HEK293T (cell line): ENCODE measurements around the gene HBE1.
"Not testable (repeated sequence)": the region's sequence is repeated elsewhere in the genome, so short reads cannot be mapped to it uniquely, and the experiment has no call there.

Source experiments
- CTCF ChIA-PET: fragments of 350-600 bp; formaldehyde crosslinking; extraction: SDS; loops from one replicate; lab custom pipeline; 2021; ENCODE audit warnings: antibody characterized with exemption, inconsistent platforms; lab: Yijun Ruan, JAX
- POLR2A ChIA-PET: fragments of 350-600 bp; formaldehyde crosslinking; extraction: SDS; loops from one replicate; lab custom pipeline; 2020; ENCODE audit warnings: antibody characterized with exemption, inconsistent platforms; lab: Yijun Ruan, JAX
- DNase-seq: peaks from one replicate; pipeline ENCODE4 v3.0.0; 2012; ENCODE audit warnings: mixed read lengths; ENCODE audit errors: extremely low spot score
- ARNT ChIP-seq: fragments of 450-650 bp; IDR thresholded peaks from 2 replicates; pipeline ENCODE4 v1.6.1; 2017; ENCODE audit warnings: mild to moderate bottlenecking
- BHLHE40 ChIP-seq: fragments of 450-650 bp; IDR thresholded peaks from 2 replicates; pipeline ENCODE4 v1.6.1; 2016; ENCODE audit warnings: mild to moderate bottlenecking, moderate library complexity, borderline replicate concordance
- CTBP1 ChIP-seq: fragments of 450-650 bp; IDR thresholded peaks from 2 replicates; pipeline ENCODE4 v1.6.1; 2016; ENCODE audit warnings: borderline replicate concordance
- ELF4 ChIP-seq: fragments of 450-650 bp; IDR thresholded peaks from 2 replicates; pipeline ENCODE4 v1.6.1; 2017; ENCODE audit warnings: antibody characterized with exemption
- FOXA1 ChIP-seq: fragments of 450-650 bp; IDR thresholded peaks from 2 replicates; pipeline ENCODE4 v1.6.1; 2016; ENCODE audit warnings: mild to moderate bottlenecking
- FOXK2 ChIP-seq: fragments of 450-650 bp; IDR thresholded peaks from 2 replicates; pipeline ENCODE4 v1.6.1; 2016; ENCODE audit warnings: mild to moderate bottlenecking
- FOXM1 ChIP-seq: fragments of 450-650 bp; IDR thresholded peaks from 2 replicates; pipeline ENCODE4 v1.6.1; 2017; ENCODE audit warnings: mild to moderate bottlenecking, borderline replicate concordance
- HDGF ChIP-seq: fragments of 450-650 bp; IDR thresholded peaks from 2 replicates; pipeline ENCODE4 v1.6.1; 2017; ENCODE audit warnings: antibody characterized with exemption, borderline replicate concordance
- L3MBTL2 ChIP-seq: fragments of 450-650 bp; conservative IDR thresholded peaks from 2 replicates; pipeline ENCODE4 v1.6.1; 2016; ENCODE audit warnings: mild to moderate bottlenecking
- LEF1 ChIP-seq: fragments of 450-650 bp; IDR thresholded peaks from 2 replicates; pipeline ENCODE4 v1.6.1; 2017; ENCODE audit warnings: mild to moderate bottlenecking, borderline replicate concordance
- NFRKB ChIP-seq: fragments of 450-650 bp; IDR thresholded peaks from 2 replicates; pipeline ENCODE4 v1.6.1; 2016; ENCODE audit warnings: mild to moderate bottlenecking, moderate library complexity
- PKNOX1 ChIP-seq: fragments of 450-650 bp; IDR thresholded peaks from 2 replicates; pipeline ENCODE4 v1.6.1; 2016
- SP1 ChIP-seq: fragments of 450-650 bp; IDR thresholded peaks from 2 replicates; pipeline ENCODE4 v1.6.1; 2017
- SUZ12 ChIP-seq: fragments of 450-650 bp; IDR thresholded peaks from 2 replicates; pipeline ENCODE4 v1.6.1; 2016; ENCODE audit warnings: mild to moderate bottlenecking
- TARDBP ChIP-seq: fragments of 450-650 bp; IDR thresholded peaks from 2 replicates; pipeline ENCODE4 v1.6.1; 2016
- ZNF384 ChIP-seq: fragments of 450-650 bp; IDR thresholded peaks from 2 replicates; pipeline ENCODE4 v1.6.1; 2016

Gene HBE1

GRCh38 chr11:5272395-5273017, 2.8 kb upstream of the HBE1 start:
- no peak for DNase-seq
- POLR2A ChIA-PET = no interaction called here
- TF ChIP-seq TARDBP (no peak), BHLHE40 (no peak), CTBP1 (no peak), ZNF384 (no peak), SP1 (no peak), LEF1 (no peak), FOXM1 (no peak), FOXA1 (no peak), ARNT (no peak), NFRKB (no peak), L3MBTL2 (no peak), SUZ12 (no peak), PKNOX1 (no peak), FOXK2 (no peak), ELF4 (no peak), HDGF (no peak)
- CTCF ChIA-PET = no interaction called here

GRCh38 chr11:5267033-5267563, 2.6 kb downstream of the HBE1 start:
- TF ChIP-seq BHLHE40 = no peak
- no peak for TF ChIP-seq SP1
- TF ChIP-seq SUZ12 = no peak
- TF ChIP-seq ARNT = no peak
- no peak for TF ChIP-seq L3MBTL2
- no peak for TF ChIP-seq LEF1
- no peak for TF ChIP-seq ZNF384
- TF ChIP-seq NFRKB = no peak
- ChIA-PET POLR2A (no interaction called here), CTCF (no interaction called here)
- DNase-seq = no peak

- CTCF ChIA-PET = no interaction called here
- TF ChIP-seq NFRKB = no peak
- TF ChIP-seq LEF1 = no peak
- no peak for TF ChIP-seq FOXA1
- no peak for TF ChIP-seq SUZ12
- TF ChIP-seq TARDBP = no peak
- no peak for DNase-seq
- POLR2A ChIA-PET = no interaction called here
Observed at GRCh38 chr11:5266609-5267008, 3.1 kb downstream of the HBE1 start.

GRCh38 chr11:5265832-5266231, 3.9 kb downstream of the HBE1 start:
- TF ChIP-seq ARNT = no peak
- TF ChIP-seq SUZ12 = no peak
- TF ChIP-seq NFRKB = no peak
- no peak for TF ChIP-seq LEF1
- no peak for TF ChIP-seq FOXM1
- no peak for TF ChIP-seq ELF4
- no peak for TF ChIP-seq HDGF
- TF ChIP-seq ZNF384 = no peak
- no peak for TF ChIP-seq PKNOX1
- TF ChIP-seq L3MBTL2 = no peak
- no peak for TF ChIP-seq BHLHE40
- no peak for TF ChIP-seq CTBP1
- ChIA-PET CTCF (no interaction called here), POLR2A (no interaction called here)
- no peak for DNase-seq

- ChIA-PET POLR2A (no interaction called here), CTCF (no interaction called here)
- TF ChIP-seq TARDBP = no peak
- no peak for TF ChIP-seq L3MBTL2
- no peak for TF ChIP-seq BHLHE40
- TF ChIP-seq SUZ12 = no peak
- no peak for TF ChIP-seq HDGF
- TF ChIP-seq ELF4 = no peak
- TF ChIP-seq SP1 = no peak
- no peak for TF ChIP-seq NFRKB
- TF ChIP-seq CTBP1 = no peak
- no peak for TF ChIP-seq ARNT
- TF ChIP-seq FOXM1 = no peak
- TF ChIP-seq ZNF384 = no peak
- TF ChIP-seq LEF1 = no peak
- TF ChIP-seq FOXK2 = no peak
- no peak for TF ChIP-seq PKNOX1
- no peak for TF ChIP-seq FOXA1
- DNase-seq = no peak
Observed at GRCh38 chr11:5258543-5259262, 11.0 kb downstream of the HBE1 start.

GRCh38 chr11:5257296-5257695, 12.4 kb downstream of the HBE1 start:
- ChIA-PET POLR2A (no interaction called here), CTCF (no interaction called here)
- no peak for DNase-seq
- TF ChIP-seq FOXM1 (no peak), ZNF384 (no peak), ARNT (no peak), L3MBTL2 (no peak), ELF4 (no peak), TARDBP (no peak), CTBP1 (no peak), PKNOX1 (no peak), LEF1 (no peak), FOXA1 (no peak), BHLHE40 (no peak), SUZ12 (no peak), SP1 (no peak), NFRKB (no peak), HDGF (no peak)

GRCh38 chr11:5254646-5255413, 14.9 kb downstream of the HBE1 start, which contains the start of gene HBG2:
Gene HBG2 (minus strand): TSS chr11:5254781. CDS start chr11:5254728, 53 bp downstream.
- CTCF ChIA-PET, POLR2A ChIA-PET, DNase-seq: not testable (repeated sequence)

GRCh38 chr11:5254023-5254422, 15.7 kb downstream of the HBE1 start:
- POLR2A ChIA-PET, CTCF ChIA-PET: not testable (repeated sequence)

More at GRCh38 chr11:5254023-5254422, 15.7 kb downstream of the HBE1 start:
- DNase-seq = not testable (repeated sequence)
